Measurements from ENCODE around the gene ACBD3.

The ACBD3 gene

GRCh38 chr1:226202246-226202645 is 15.7 kb upstream of the ACBD3 start:
- no peaks in the 10 kb centered on the region for H3K79me2 ChIP-seq (ENCODE audit: control insufficient read depth, low read length)
- H3K4me2 ChIP-seq (ENCODE audit: low read length) = peak overlapping the region; percentile 55
- H3K36me3 ChIP-seq (ENCODE audit: control insufficient read depth, low read length) = no peaks in the 10 kb centered on the region
- 0 out of 2 replicates have a peak, but pooled peaks cover 3% of the 10 kb centered on the region for H3F3A ChIP-seq (ENCODE audit: control insufficient read depth, insufficient read depth)
- TF ChIP-seq CTCF (IDR thresholded peaks at IDR 0.05; ENCODE audit: low read depth, low read length, poor library complexity, severe bottlenecking) (no peak), EZH2phosphoT487 (IDR thresholded peaks at IDR 0.05; ENCODE audit: borderline replicate concordance, low read length) (no peak)
- no peak overlapping the region for H3K27ac ChIP-seq (ENCODE audit: low read depth, low read length)
- H3K9me2 ChIP-seq (replicated peaks; ENCODE audit: control insufficient read depth, low read length) = no peaks in the 10 kb centered on the region
- H3K9me3 ChIP-seq (ENCODE audit: control insufficient read depth, insufficient read depth, low read length) = no peaks in the 10 kb centered on the region
- H4K20me1 ChIP-seq (ENCODE audit: control insufficient read depth, insufficient read depth, low read depth, low read length) = no peaks in the 10 kb centered on the region
- no peaks in the 10 kb centered on the region for H3K27me3 ChIP-seq (ENCODE audit: control insufficient read depth, low read length)
- peaks cover 42% of the 10 kb centered on the region for H3K4me1 ChIP-seq (ENCODE audit: control insufficient read depth, low read length)
- H3K4me3 ChIP-seq (ENCODE audit: low read length) = peak overlapping the region; percentile 31; the same call in 1 of the 2 replicates

- Histone ChIP-seq H3K9me3 (ENCODE audit: control insufficient read depth, insufficient read depth, low read length) (no peaks in the 10 kb centered on the region), H3K4me2 (ENCODE audit: low read length) (no peak overlapping the region), H3K79me2 (ENCODE audit: control insufficient read depth, low read length) (no peaks in the 10 kb centered on the region), H3K36me3 (ENCODE audit: control insufficient read depth, low read length) (no peaks in the 10 kb centered on the region), H3K4me1 (ENCODE audit: control insufficient read depth, low read length) (peaks cover 47% of the 10 kb centered on the region), H3K27ac (ENCODE audit: low read depth, low read length) (no peak overlapping the region), H3K9me2 (replicated peaks; ENCODE audit: control insufficient read depth, low read length) (no peaks in the 10 kb centered on the region), H3F3A (ENCODE audit: control insufficient read depth, insufficient read depth) (0 out of 2 replicates have a peak, but pooled peaks cover 3% of the 10 kb centered on the region), H4K20me1 (ENCODE audit: control insufficient read depth, insufficient read depth, low read depth, low read length) (no peaks in the 10 kb centered on the region), H3K27me3 (ENCODE audit: control insufficient read depth, low read length) (no peaks in the 10 kb centered on the region), H3K4me3 (ENCODE audit: low read length) (no peak overlapping the region)
- TF ChIP-seq CTCF (IDR thresholded peaks at IDR 0.05; ENCODE audit: low read depth, low read length, poor library complexity, severe bottlenecking) (peak; percentile 73), EZH2phosphoT487 (IDR thresholded peaks at IDR 0.05; ENCODE audit: borderline replicate concordance, low read length) (no peak)
Observed at GRCh38 chr1:226201029-226201593, 14.6 kb upstream of the ACBD3 start.

- peak overlapping the region; percentile 33 for H3K4me2 ChIP-seq (ENCODE audit: low read length)
- 0 out of 2 replicates have a peak, but pooled peaks cover 3% of the 10 kb centered on the region for H3F3A ChIP-seq (ENCODE audit: control insufficient read depth, insufficient read depth)
- H3K9me3 ChIP-seq (ENCODE audit: control insufficient read depth, insufficient read depth, low read length) = no peaks in the 10 kb centered on the region
- H4K20me1 ChIP-seq (ENCODE audit: control insufficient read depth, insufficient read depth, low read depth, low read length) = no peaks in the 10 kb centered on the region
- no peak overlapping the region for H3K27ac ChIP-seq (ENCODE audit: low read depth, low read length)
- TF ChIP-seq EZH2phosphoT487 (IDR thresholded peaks at IDR 0.05; ENCODE audit: borderline replicate concordance, low read length) (no peak), CTCF (IDR thresholded peaks at IDR 0.05; ENCODE audit: low read depth, low read length, poor library complexity, severe bottlenecking) (no peak)
- H3K9me2 ChIP-seq (replicated peaks; ENCODE audit: control insufficient read depth, low read length) = no peaks in the 10 kb centered on the region
- H3K4me1 ChIP-seq (ENCODE audit: control insufficient read depth, low read length) = peaks cover 47% of the 10 kb centered on the region
- H3K4me3 ChIP-seq (ENCODE audit: low read length) = 0 out of 2 replicates have a peak overlapping the region, but pooled peaks have one; percentile 17
- no peaks in the 10 kb centered on the region for H3K79me2 ChIP-seq (ENCODE audit: control insufficient read depth, low read length)
- no peaks in the 10 kb centered on the region for H3K36me3 ChIP-seq (ENCODE audit: control insufficient read depth, low read length)
- no peaks in the 10 kb centered on the region for H3K27me3 ChIP-seq (ENCODE audit: control insufficient read depth, low read length)
Observed at GRCh38 chr1:226199971-226200370, 13.4 kb upstream of the ACBD3 start.

All from DOHH2 (cell line).